Fibroblast of lung (primary cell): Measurements from ENCODE around the gene ITSN1. TPM values are rescaled to one million over a fixed set of nuclear protein-coding genes. Genes with fewer than 3 reads are reported as not detected.

ENCODE experiments used
- DNase-seq, 2 donors: peaks; one replicate each; pipeline versions ENCODE4 v3.0.0 to v3.0.0-alpha.2; 2010; ENCODE audit warnings: low read depth in 2 of 2
- H2AFZ ChIP-seq: 2 replicates; pipeline ENCODE4 v1.5.1; 2012; ENCODE audit warnings: low read length, control low read depth, inconsistent platforms
- H3K27ac ChIP-seq: 2 replicates; pipeline ENCODE4 v1.5.1; 2011; ENCODE audit warnings: low read length, control low read depth; ENCODE audit not compliant: insufficient read depth
- H3K27me3 ChIP-seq: 2 replicates; pipeline ENCODE4 v1.5.1; 2011; ENCODE audit warnings: mild to moderate bottlenecking, low read length; ENCODE audit not compliant: control insufficient read depth, insufficient read depth
- H3K36me3 ChIP-seq: 2 replicates; pipeline ENCODE4 v1.5.1; 2011; ENCODE audit warnings: low read length; ENCODE audit not compliant: control insufficient read depth, insufficient read depth
- H3K4me1 ChIP-seq: 2 replicates; pipeline ENCODE4 v1.5.1; 2011; ENCODE audit warnings: low read length; ENCODE audit not compliant: control insufficient read depth, insufficient read depth; ENCODE audit errors: extremely low read depth
- H3K4me2 ChIP-seq: 2 replicates; pipeline ENCODE4 v1.5.1; 2011; ENCODE audit warnings: low read length, control low read depth; ENCODE audit not compliant: insufficient read depth; ENCODE audit errors: extremely low read depth
- H3K4me3 ChIP-seq, 4 experiments: fragments of 200-600 bp in 1 of 4; sonication (generic) in 1 of 4; replicated peaks in 1 of 4; 2 replicates each; pipeline ENCODE4 v1.5.1; 2011 to 2016; ENCODE audit warnings: low read length in 4 of 4, low read depth in 3 of 4, mild to moderate bottlenecking in 3 of 4, control low read depth in 2 of 4, inconsistent platforms in 1 of 4, mixed read lengths in 1 of 4; ENCODE audit not compliant: insufficient read depth in 1 of 4; ENCODE audit errors: control extremely low read depth in 1 of 4
- H3K79me2 ChIP-seq: 2 replicates; pipeline ENCODE4 v1.5.1; 2012; ENCODE audit warnings: mild to moderate bottlenecking, low read length, inconsistent platforms; ENCODE audit not compliant: control insufficient read depth, insufficient read depth
- H3K9ac ChIP-seq: 2 replicates; pipeline ENCODE4 v1.5.1; 2011; ENCODE audit warnings: mild to moderate bottlenecking, low read length, control low read depth; ENCODE audit not compliant: insufficient read depth
- H3K9me3 ChIP-seq: 2 replicates; pipeline ENCODE4 v1.5.1; 2012; ENCODE audit warnings: low read depth, low read length; ENCODE audit not compliant: control insufficient read depth, insufficient read depth
- H4K20me1 ChIP-seq: 2 replicates; pipeline ENCODE4 v1.5.1; 2011; ENCODE audit warnings: low read length; ENCODE audit not compliant: control insufficient read depth, insufficient read depth; ENCODE audit errors: extremely low read depth
- EZH2 ChIP-seq: IDR thresholded peaks from 2 replicates; pipeline ENCODE4 v1.5.1; 2012; ENCODE audit warnings: low read length, control low read depth, mild to moderate bottlenecking; ENCODE audit errors: missing control alignments
- polyA plus RNA-seq, 2 donors: library from polyadenylated mRNA; depleted of rRNA in 1 of 2; stranded (reverse) in 1 of 2; unstranded in 1 of 2; fragments of >200 nt; gene quantifications; 2 replicates each; pipeline ENCODE4 v1.2.1, GENCODE V29; 2011 to 2012; ENCODE audit warnings: missing spikeins in 1 of 2
- total RNA-seq: library from RNA; depleted of rRNA; stranded (reverse); fragments of >200 nt; gene quantifications from 2 replicates; pipeline ENCODE4 v1.2.1, GENCODE V29; 2014
- TF ChIP-seq, protein P1 (sequence below), 2 donors: IDR thresholded peaks in 1 of 2; conservative IDR thresholded peaks in 1 of 2; 1 replicate in 1 of 2; 2 replicates in 1 of 2; pipeline ENCODE4 v1.5.1; 2011 to 2012; ENCODE audit warnings: low read length in 2 of 2, control low read depth in 1 of 2, inconsistent platforms in 1 of 2, low read depth in 1 of 2, mild to moderate bottlenecking in 1 of 2

Gene ITSN1
- total and polyA plus RNA-seq, 2 donors (not counting 1 experiment from before 2014, with no cell fraction given) = 34.7 to 63.1 TPM

DNA sequence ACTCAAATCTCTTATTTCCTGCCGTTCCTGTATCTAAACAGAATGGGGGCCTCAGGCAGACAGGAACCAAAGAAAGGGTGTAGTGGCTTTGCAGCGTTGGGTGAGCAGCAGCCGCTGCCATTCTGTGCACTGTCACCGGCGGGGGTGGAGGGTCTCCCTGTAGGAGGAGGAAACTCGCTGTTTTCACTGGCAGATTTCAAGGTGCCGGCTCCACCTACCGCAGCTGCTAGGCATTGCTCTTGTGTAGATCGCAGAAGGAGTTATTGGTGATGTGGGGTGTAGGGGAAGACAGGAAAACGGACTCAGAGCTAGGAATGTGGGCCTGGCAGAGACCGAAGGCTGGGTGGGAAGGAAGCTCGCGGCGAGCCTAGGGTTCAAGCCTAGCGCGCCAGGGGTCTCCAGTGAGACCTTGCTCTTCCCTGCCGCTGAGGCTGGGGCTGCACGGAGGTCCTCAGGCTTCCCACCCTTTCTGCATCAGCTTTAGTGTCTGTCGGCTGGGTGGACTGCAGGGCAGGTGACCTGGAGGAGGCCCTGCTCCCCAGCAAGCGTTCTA is 252.5 kb downstream of the ITSN1 start:
- Histone ChIP-seq H2AFZ (peak overlapping the region; percentile 84), H3K27ac (no peak overlapping the region), H3K27me3 (no peaks in the 10 kb centered on the region), H3K79me2 (no peaks in the 10 kb centered on the region), H3K4me2 (peak overlapping the region; percentile 79), H3K4me3 (peak overlapping the region; percentile 34 to 48 (median 40)), H3K9ac (no peak overlapping the region), H4K20me1 (no peaks in the 10 kb centered on the region), H3K4me1 (peaks cover 6% of the 10 kb centered on the region), H3K36me3 (no peaks in the 10 kb centered on the region), H3K9me3 (no peaks in the 10 kb centered on the region)
- DNase-seq = peak; percentile 87 to 89
- TF ChIP-seq EZH2 = no peak
- TF ChIP-seq, protein P1, sequence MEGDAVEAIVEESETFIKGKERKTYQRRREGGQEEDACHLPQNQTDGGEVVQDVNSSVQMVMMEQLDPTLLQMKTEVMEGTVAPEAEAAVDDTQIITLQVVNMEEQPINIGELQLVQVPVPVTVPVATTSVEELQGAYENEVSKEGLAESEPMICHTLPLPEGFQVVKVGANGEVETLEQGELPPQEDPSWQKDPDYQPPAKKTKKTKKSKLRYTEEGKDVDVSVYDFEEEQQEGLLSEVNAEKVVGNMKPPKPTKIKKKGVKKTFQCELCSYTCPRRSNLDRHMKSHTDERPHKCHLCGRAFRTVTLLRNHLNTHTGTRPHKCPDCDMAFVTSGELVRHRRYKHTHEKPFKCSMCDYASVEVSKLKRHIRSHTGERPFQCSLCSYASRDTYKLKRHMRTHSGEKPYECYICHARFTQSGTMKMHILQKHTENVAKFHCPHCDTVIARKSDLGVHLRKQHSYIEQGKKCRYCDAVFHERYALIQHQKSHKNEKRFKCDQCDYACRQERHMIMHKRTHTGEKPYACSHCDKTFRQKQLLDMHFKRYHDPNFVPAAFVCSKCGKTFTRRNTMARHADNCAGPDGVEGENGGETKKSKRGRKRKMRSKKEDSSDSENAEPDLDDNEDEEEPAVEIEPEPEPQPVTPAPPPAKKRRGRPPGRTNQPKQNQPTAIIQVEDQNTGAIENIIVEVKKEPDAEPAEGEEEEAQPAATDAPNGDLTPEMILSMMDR (conservative IDR thresholded peaks at IDR 0.05 in 1 of 2, IDR thresholded peaks at IDR 0.05 in 1 of 2; ENCODE audit: low read depth in 1 of 2, low read length in 2 of 2) = peak; percentile 89 to 92

DNA sequence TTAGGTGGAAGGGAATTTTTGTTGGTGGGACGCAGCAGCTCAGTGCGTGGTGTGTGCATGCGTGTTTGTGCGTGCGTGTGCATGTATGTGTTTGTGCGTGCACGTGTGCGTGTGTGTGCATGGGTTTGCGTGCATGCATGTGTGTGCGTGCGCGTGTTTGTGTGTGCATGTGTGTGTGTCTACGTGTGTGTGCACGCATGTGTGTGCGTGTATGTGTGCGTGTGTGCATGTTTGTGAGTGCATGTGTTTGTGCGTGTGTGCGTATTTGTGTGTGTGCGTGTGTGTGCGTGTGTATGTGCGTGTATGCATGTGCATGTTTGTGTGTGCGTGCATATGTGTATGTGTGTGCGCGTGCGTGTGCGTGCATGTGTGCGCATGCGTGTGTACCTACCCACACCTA is 253.1 kb downstream of the ITSN1 start:
- Histone ChIP-seq H3K79me2 (no peaks in the 10 kb centered on the region), H3K4me2 (peak overlapping the region; percentile 79), H3K9me3 (no peaks in the 10 kb centered on the region), H3K9ac (no peak overlapping the region), H3K27ac (no peak overlapping the region), H2AFZ (no peak overlapping the region), H3K4me1 (peaks cover 6% of the 10 kb centered on the region), H3K36me3 (no peaks in the 10 kb centered on the region), H3K27me3 (no peaks in the 10 kb centered on the region), H3K4me3 (no peak overlapping the region), H4K20me1 (no peaks in the 10 kb centered on the region)
- DNase-seq = no peak
- no peak for TF ChIP-seq EZH2
- TF ChIP-seq, protein P1 (conservative IDR thresholded peaks at IDR 0.05 in 1 of 2, IDR thresholded peaks at IDR 0.05 in 1 of 2; ENCODE audit: low read depth in 1 of 2, low read length in 2 of 2) = no peak

DNA sequence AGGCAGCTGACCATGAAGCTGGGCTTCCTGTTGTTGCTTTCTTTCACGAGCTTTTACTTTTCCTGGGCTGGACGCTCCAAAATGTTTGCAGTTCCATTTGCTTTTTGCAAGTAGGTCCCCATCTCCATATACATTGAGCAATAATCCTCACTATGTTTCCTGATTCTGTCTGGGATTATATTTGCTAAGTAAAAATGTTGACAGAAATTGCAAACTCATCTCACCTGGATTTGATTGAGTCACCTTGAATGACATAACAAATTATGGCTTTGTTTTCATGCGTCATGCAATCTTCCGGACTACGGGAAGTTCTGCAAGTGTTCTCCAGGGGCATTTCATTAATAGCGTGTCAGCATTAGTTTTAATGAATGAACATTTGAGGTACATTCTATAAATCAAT is 254.4 kb downstream of the ITSN1 start:
- DNase-seq = no peak
- Histone ChIP-seq H3K36me3 (peaks cover under 1% of the 10 kb centered on the region), H3K4me3 (no peak overlapping the region), H2AFZ (no peak overlapping the region), H3K27ac (no peak overlapping the region), H3K79me2 (no peaks in the 10 kb centered on the region), H3K9ac (no peak overlapping the region), H3K4me2 (no peak overlapping the region), H3K4me1 (peaks cover 6% of the 10 kb centered on the region), H3K27me3 (no peaks in the 10 kb centered on the region), H3K9me3 (no peaks in the 10 kb centered on the region), H4K20me1 (no peaks in the 10 kb centered on the region)
- no peak for TF ChIP-seq EZH2
- TF ChIP-seq, protein P1 (conservative IDR thresholded peaks at IDR 0.05 in 1 of 2, IDR thresholded peaks at IDR 0.05 in 1 of 2; ENCODE audit: low read depth in 1 of 2, low read length in 2 of 2) = no peak
